GM21619 (cell line): ENCODE measurements around the gene AMBP.

Experiments used
- ATAC-seq: cut with Tn5 transposase; IDR thresholded peaks from one replicate; pipeline ENCODE4 v1.9.1; 2021; ENCODE audit not compliant: unreplicated experiment

Gene AMBP

GRCh38 chr9:114012126-114012525, 66.0 kb downstream of the AMBP start:
- no peak for ATAC-seq

GRCh38 chr9:114011313-114011712, 66.8 kb downstream of the AMBP start:
- ATAC-seq = no peak
